ENCODE data around the gene DNM2.
A peak's percentile ranks its signal among the peaks of the same experiment; 100 is the strongest.
"Not testable (repeated sequence)": the region's sequence is repeated elsewhere in the genome, so short reads cannot be mapped to it uniquely, and the experiment has no call there.

DNM2 gene

DNA sequence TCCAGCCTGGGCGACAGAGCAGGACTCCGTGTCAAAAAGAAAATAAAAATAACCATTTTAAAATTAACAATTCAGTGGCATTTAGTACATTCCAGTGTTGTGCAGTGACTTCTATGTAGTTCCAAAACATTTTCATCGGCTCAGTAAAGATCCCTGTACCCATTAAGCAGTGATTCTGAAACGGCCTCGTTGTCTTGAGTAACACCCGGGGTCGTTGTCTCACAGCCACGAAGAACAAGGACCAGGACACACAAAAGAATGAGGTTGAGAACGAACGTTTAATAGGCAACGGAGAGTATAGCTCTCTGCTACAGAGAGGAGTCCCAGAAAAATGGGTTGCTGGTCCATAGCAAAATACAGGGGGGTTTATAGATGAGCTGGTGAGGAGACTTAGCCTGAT, 120.5 kb downstream of the DNM2 start:
- no peak for DNase-seq (ENCODE audit: low read depth)

GRCh38 chr19:10839114-10840050, 121.5 kb downstream of the DNM2 start:
- DNase-seq (ENCODE audit: low read depth): no peak

- DNase-seq (ENCODE audit: low read depth): no peak
These were observed 124.9 kb downstream of the DNM2 start for GRCh38 chr19:10842788-10843187.

DNA sequence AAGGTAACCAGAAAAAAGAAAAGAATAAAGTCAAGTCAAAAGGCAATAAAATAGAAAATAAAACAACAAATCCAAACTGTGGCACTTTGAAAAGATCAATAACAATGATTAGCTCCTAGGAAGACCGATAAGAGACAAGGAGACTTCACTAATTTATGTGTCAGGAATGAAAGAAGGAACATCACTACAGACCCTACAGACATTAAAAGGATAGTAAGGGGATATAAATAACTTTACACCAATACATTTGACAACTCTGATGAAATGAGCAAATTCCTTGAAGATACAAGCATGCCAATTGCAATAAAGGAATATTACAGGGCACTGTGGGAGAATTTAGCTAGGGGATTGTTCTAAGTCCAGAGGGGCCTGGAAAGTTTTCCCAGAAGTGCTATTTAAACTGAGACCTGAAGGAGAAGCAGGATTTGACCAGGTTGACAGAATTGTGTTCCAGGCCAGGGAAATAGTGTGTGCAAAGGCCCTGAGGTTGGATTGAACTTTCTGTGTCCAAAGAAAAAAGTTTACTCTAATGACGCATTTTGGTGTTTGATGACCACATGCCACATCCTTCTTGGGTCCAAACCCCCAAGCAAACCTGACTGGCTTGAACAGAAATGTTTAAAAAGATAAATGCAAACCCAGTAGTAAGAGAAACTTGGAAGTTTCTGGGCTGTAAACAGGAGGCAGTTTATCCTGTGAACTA, 128.8 kb downstream of the DNM2 start:
- no peak for DNase-seq (ENCODE audit: low read depth)

- no peak for DNase-seq (ENCODE audit: low read depth)
These were observed 130.5 kb downstream of the DNM2 start, which contains the start of gene C19orf38 for GRCh38 chr19:10848230-10848856. C19orf38 (plus strand) TSS chr19:10848415; CDS start chr19:10848509, 94 bp downstream.

- no peak for DNase-seq (ENCODE audit: low read depth)
These were observed 132.8 kb downstream of the DNM2 start for GRCh38 chr19:10850631-10851030.

DNA sequence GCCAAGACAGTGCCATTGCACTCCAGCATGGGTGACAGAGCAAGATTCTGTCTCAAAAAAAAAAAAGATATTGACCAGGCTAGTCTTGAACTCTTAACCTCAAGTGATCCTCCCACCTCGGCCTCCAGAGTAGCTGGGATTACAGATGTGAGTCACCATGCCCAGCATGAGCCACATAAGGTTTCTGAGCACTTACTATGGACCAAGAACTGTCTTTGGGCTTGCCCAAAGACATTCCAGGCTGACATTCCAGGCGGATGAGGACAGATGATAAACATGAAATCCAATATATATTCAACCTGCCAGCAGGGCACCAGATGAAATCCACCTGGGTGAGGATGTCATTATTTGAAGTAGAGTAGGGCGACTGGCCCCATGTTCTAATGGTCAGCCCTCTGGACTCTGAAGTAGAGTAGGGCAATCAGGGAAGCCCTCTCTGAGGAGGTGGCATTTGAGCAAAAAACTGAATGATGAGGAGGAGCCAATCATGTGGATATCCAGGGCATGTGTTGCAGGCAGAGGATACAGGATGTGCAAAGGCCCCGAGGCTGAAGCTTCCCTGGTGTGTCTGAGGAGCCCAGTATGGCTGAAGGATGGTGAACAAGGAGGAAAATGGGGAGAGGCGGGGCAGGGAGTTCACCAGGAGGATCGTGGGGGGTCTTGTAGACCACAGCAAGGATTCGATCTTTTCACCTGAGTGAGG, 134.4 kb downstream of the DNM2 start:
- peak; percentile 49 for DNase-seq (ENCODE audit: low read depth)

DNA sequence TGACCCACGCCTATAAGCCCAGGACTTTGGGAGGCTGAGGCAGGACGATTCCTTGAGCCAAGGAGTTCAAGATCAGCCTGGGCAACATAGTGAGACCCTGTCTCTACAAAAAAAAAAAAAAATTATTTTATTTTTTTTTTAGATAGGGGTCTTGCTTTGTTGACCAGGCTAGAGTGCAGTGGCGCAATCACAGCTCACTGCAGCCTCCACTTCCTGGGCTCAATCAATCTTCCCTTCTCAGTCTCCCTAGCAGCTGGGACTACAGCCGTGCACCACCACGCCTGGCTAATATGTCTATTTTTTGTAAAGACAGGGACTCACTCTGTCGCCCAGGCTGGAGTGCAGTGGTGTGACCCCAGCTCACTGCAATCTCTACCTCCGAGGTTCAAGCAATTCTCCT, 135.1 kb downstream of the DNM2 start:
- no peak for DNase-seq (ENCODE audit: low read depth)

- no peak for DNase-seq (ENCODE audit: low read depth)
These were observed 136.6 kb downstream of the DNM2 start for GRCh38 chr19:10854350-10855089.

- no peak for DNase-seq (ENCODE audit: low read depth)
These were observed 138.1 kb downstream of the DNM2 start for GRCh38 chr19:10855879-10856522.

DNA sequence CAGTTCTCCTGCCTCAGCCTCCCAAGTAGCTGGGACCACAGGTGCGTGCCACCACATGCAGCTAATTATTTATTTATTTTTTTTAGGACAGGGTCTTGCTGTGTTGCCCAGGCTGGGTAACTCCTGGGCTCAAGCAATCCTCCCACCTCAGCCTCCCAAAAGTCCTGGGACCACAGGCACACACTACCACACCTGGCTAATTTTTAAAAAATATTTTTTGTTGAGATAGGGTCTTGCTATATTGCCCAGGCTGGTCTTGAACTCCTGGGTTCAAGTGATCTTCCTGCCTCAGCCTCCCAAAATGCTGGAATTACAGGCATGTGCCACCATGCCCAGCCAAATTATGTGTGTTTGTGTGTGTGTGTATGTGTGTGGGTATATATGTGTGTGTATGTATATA, 139.0 kb downstream of the DNM2 start:
- DNase-seq (ENCODE audit: low read depth): not testable (repeated sequence)

- DNase-seq (ENCODE audit: low read depth): no peak
These were observed 140.4 kb downstream of the DNM2 start for GRCh38 chr19:10858204-10858828.

GRCh38 chr19:10861103-10861651, 143.3 kb downstream of the DNM2 start:
- no peak for DNase-seq (ENCODE audit: low read depth)

GRCh38 chr19:10862561-10863106, 144.8 kb downstream of the DNM2 start:
- DNase-seq (ENCODE audit: low read depth): no peak

DNA sequence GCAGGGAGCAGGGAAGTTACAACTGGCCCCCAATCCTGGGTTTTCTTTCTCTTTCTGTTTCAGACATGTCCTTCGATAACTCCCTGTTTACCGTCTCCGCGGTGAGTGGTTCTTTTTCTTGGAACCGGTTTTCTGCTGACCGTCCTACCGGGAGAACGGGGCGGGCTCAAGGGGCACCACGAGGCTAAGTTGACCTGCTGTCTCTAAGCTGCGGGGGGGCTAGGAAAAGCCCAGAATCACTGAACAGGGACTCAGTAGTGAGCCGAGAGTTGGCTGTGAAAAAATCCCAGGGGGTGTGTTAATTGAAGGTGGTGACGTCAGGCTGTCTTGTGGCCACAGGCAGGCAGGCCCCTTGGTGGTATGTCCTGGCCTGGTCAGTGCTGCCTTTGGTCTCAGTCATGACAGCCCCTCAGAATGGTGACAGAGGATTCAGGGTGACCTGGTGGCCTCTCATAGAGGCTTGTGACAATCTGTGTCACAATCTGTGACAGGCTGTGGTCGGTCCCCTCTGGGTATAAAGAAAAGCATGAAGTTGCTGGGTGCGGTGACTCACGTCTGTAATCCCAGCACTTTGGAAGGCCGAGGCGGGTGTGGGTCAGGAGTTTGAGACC, 145.3 kb downstream of the DNM2 start:
- no peak for DNase-seq (ENCODE audit: low read depth)

DNA sequence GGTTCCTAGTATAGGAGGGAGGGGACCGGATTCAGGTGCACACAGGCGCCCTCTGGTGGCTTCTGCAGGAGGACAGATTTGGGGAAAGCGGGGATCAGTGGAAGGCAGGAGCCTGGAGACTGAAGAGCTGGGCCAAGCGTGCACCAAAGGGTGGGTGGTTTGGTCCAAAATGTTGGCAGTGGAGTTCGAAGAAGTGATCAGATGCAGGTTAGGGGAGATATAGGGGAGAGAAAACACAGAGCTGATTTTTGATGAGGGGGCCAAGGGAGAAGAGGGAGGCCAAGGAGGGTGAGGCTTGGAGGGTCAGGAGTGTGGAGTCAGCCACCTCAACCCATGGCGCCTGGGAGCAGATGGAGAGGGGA, 146.6 kb downstream of the DNM2 start:
- no peak for DNase-seq (ENCODE audit: low read depth)

GRCh38 chr19:10866495-10866894, 148.6 kb downstream of the DNM2 start:
- no peak for DNase-seq (ENCODE audit: low read depth)

GRCh38 chr19:10868872-10869547, 151.1 kb downstream of the DNM2 start:
- DNase-seq (ENCODE audit: low read depth): no peak

GRCh38 chr19:10869872-10870311, 152.0 kb downstream of the DNM2 start:
- DNase-seq (ENCODE audit: low read depth): not testable (repeated sequence)

Data from GM04503 (cell line).